ENCODE data around the gene PRKN.

PRKN gene

GRCh38 chr6:161674930-161675682, 1052.5 kb downstream of the PRKN start:
- no peak for TF ChIP-seq ZFX (IDR thresholded peaks at IDR 0.05; ENCODE audit: borderline replicate concordance)
- TF ChIP-seq, protein P1, sequence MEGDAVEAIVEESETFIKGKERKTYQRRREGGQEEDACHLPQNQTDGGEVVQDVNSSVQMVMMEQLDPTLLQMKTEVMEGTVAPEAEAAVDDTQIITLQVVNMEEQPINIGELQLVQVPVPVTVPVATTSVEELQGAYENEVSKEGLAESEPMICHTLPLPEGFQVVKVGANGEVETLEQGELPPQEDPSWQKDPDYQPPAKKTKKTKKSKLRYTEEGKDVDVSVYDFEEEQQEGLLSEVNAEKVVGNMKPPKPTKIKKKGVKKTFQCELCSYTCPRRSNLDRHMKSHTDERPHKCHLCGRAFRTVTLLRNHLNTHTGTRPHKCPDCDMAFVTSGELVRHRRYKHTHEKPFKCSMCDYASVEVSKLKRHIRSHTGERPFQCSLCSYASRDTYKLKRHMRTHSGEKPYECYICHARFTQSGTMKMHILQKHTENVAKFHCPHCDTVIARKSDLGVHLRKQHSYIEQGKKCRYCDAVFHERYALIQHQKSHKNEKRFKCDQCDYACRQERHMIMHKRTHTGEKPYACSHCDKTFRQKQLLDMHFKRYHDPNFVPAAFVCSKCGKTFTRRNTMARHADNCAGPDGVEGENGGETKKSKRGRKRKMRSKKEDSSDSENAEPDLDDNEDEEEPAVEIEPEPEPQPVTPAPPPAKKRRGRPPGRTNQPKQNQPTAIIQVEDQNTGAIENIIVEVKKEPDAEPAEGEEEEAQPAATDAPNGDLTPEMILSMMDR (IDR thresholded peaks at IDR 0.05) = no peak
- H3K27ac ChIP-seq = no peak overlapping the region

DNA sequence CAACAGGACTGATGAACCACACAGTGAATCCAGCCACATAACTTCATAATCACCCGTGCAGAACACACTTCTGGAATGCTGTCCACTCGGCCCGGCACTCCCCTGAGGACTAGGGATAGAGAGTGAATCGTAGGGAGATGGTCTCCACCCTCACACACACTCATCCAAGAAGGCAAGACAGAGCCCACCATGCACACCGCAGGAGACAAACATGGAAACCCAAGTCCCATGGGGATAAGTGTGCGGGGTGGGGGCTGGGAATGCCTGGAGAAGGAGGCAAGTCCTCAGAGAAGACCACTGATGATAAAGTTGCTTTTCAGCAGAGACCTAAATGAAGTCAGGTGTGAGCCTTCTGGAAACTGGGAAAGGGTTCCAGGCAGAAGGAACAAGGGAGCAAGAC, 1054.5 kb downstream of the PRKN start:
- no peak overlapping the region for H3K27ac ChIP-seq
- no peak for TF ChIP-seq ZFX (IDR thresholded peaks at IDR 0.05; ENCODE audit: borderline replicate concordance)
- TF ChIP-seq, protein P1 (IDR thresholded peaks at IDR 0.05) = no peak

DNA sequence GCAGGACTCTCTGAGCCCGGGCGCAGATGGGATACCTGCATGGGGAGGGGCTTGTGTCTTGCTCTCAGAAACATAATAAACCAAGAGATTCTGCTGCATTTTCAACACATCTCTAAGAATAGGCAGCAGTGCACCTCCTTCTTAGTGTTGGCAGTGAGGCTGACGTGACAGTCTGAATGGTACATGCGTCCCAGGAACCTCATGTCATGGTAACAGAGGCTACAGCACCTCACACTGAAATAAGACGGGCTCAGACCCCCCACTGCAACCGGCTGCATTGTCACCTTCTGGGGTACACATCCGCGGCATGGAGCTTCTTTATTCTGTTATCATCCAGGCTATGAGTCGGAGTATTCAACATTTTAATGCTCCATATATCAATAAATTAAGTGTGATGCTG, 1056.4 kb downstream of the PRKN start:
- TF ChIP-seq ZFX (IDR thresholded peaks at IDR 0.05; ENCODE audit: borderline replicate concordance) = no peak
- TF ChIP-seq, protein P1 (IDR thresholded peaks at IDR 0.05) = no peak
- H3K27ac ChIP-seq = no peak overlapping the region

- no peak overlapping the region for H3K27ac ChIP-seq
- TF ChIP-seq, protein P1 (IDR thresholded peaks at IDR 0.05) = no peak
- no peak for TF ChIP-seq ZFX (IDR thresholded peaks at IDR 0.05; ENCODE audit: borderline replicate concordance)
These were observed 1058.9 kb downstream of the PRKN start for GRCh38 chr6:161668665-161669064.

- TF ChIP-seq, protein P1 (IDR thresholded peaks at IDR 0.05) = no peak
- no peak for TF ChIP-seq ZFX (IDR thresholded peaks at IDR 0.05; ENCODE audit: borderline replicate concordance)
- no peak overlapping the region for H3K27ac ChIP-seq
These were observed 1059.6 kb downstream of the PRKN start for GRCh38 chr6:161667957-161668356.

- TF ChIP-seq ZFX (IDR thresholded peaks at IDR 0.05; ENCODE audit: borderline replicate concordance) = no peak
- TF ChIP-seq, protein P1 (IDR thresholded peaks at IDR 0.05) = no peak
- H3K27ac ChIP-seq = no peak overlapping the region
These were observed 1063.9 kb downstream of the PRKN start for GRCh38 chr6:161663682-161664081.

All from 22Rv1 (cell line).